ENCODE data around the gene GALT. TPM values are rescaled to one million over a fixed set of nuclear protein-coding genes. Genes with fewer than 3 reads are reported as not detected.

GALT gene
- 10 to 100 TPM; 26.1 to 37.0 (median 36.7) TPM for total RNA-seq

DNA sequence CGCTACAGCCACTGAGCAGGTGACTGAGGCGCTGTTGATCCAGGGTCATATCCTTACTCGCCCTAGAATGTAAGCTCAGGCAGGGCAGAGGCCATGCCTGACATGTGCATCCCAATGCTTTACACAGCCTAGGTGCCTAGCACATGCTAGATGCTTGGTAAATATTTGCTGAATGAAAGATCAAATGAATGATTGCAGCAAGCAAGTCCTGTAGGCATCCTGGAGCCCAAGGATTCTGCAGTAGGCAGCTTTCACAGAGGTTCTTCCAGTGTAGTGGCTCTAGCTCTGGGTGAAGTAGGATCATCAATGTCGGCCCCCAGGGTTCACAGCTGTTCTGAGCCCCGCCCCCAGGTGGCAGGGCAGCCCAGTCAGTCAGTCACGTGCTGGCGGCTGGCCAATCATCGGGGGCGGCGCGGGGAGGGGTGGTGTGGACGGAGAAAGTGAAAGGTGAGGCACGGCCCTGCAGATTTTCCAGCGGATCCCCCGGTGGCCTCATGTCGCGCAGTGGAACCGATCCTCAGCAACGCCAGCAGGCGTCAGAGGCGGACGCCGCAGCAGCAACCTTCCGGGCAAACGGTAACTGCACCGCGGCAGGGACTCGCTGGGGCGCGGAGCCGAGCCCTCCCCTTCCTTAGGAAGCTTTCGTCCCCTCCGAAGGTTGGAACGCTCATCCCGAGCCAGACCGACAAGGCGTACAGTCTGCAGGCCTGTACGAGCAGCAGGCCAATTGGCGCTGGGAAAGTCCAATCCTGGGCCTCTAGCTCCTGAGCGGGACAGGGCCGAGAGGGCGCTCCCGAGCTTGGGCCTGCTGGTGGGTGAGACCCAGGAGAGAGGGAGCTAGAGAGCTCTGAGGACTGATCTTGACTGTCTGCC is at the start of gene GALT:
Gene GALT, plus strand, starts transcription at position 465 of the 873 bp plus-strand sequence. Its CDS starts 30 bp downstream, at position 495.
- DNase-seq (ENCODE audit: low spot score in 2 of 2) = peak; percentile 91 to 92
- TF ChIP-seq POLR2A (IDR thresholded peaks at IDR 0.05) (no peak), CTCF (IDR thresholded peaks at IDR 0.05) (peak; percentile 10 to 51 (median 28)), POLR2AphosphoS5 (IDR thresholded peaks at IDR 0.05) (peak; percentile 45 to 50 (median 47))
- intact Hi-C loops (cut with DNase I; ENCODE audit: low total_unique reads) = no loop called here

GRCh38 chr9:34599546-34599945 is 46.9 kb upstream of the GALT start:
- Histone ChIP-seq H3K4me3 (no peak overlapping the region), H3K27ac (peak overlapping the region in 1 of 2 donors; percentile 69), H3K27me3 (no peaks in the 10 kb centered on the region), H3K36me3 (no peaks in the 10 kb centered on the region), H3K9me3 (no peaks in the 10 kb centered on the region), H3K4me1 (no peaks in the 10 kb centered on the region)
- intact Hi-C loops (cut with DNase I; ENCODE audit: low total_unique reads) = no loop called here
- no peak for TF ChIP-seq CTCF (IDR thresholded peaks at IDR 0.05)
- TF ChIP-seq POLR2AphosphoS5 (IDR thresholded peaks at IDR 0.05) = no peak
- TF ChIP-seq POLR2A (IDR thresholded peaks at IDR 0.05) = no peak
- DNase-seq (ENCODE audit: low spot score in 2 of 2) = no peak

More for the DNA sequence above, at the start of gene GALT:
- H3K9me3 ChIP-seq = no peaks in the 10 kb centered on the region
- H3K36me3 ChIP-seq = no peaks in the 10 kb centered on the region
- H3K27me3 ChIP-seq = no peaks in the 10 kb centered on the region
- peaks cover 4 to 10% of the 10 kb centered on the region in 2 donors for H3K4me1 ChIP-seq
- peak within 1 kb of the TSS; percentile 84 to 89 for H3K27ac ChIP-seq
- H3K4me3 ChIP-seq = peak within 1 kb of the TSS; percentile 71 to 78 (median 78)

DNA sequence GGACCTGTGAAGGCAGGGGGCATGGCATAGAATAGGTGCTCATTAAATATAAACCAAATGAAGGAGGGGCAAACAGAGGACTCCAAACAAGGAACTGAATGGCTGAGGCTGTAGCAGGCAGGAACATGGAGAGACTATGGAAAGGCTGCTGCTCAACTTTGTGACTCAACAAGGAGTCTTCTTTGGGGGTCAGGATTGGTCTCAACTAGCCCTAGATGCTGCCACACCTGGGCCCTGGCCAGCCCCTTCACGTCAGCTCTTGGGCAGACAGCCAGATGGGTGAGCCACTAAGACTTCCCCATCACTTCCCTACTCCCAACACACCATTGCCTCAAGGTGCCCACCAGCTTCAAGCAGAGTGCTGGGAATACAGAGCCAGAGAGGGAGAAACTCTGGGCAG is 45.6 kb upstream of the GALT start:
- intact Hi-C loops (cut with DNase I; ENCODE audit: low total_unique reads) = loop anchor here (10.0 kb wide), 1 partner anchor 56 kb away; no protein-coding TSS in a partner anchor
- no peak for DNase-seq (ENCODE audit: low spot score in 2 of 2)

DNA sequence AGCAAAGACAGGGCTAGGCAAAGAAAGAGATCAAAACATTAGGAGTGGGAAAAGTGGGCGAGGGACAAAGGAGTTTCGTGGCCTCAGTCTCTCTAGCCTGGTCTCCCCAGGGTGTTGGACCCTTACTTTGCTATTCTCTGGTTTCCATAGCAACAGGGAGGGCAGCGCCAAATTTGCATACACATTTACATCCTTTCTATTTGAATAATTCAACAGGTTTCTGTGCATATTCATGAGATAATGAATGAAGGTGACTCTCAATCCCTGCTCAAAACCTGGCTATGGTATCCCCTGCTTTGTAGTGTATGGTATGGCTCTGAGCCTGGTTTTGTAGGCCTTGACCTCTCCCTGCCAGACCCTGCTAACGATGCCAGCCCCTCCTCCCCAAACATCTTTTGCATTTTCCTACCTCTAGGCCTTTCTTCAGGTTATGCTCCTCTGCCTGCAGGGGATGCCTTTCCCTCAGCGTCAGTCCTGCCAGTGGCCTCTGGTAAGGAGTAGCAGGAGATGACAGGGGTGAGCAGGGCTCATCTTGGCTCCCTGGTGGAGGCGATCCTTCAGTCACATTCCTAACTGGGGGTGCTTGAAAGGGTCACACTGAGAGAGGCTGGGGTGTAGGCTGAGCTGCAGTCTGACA is 44.4 kb upstream of the GALT start:
- intact Hi-C loops (cut with DNase I; ENCODE audit: low total_unique reads) = loop anchor here (10.0 kb wide), 1 partner anchor 57 kb away; no protein-coding TSS in a partner anchor
- TF ChIP-seq POLR2AphosphoS5 (IDR thresholded peaks at IDR 0.05) = no peak
- TF ChIP-seq POLR2A (IDR thresholded peaks at IDR 0.05) = no peak
- no peak for TF ChIP-seq CTCF (IDR thresholded peaks at IDR 0.05)

More for the DNA sequence above, 45.6 kb upstream of the GALT start:
- Histone ChIP-seq H3K36me3 (no peaks in the 10 kb centered on the region), H3K27ac (no peak overlapping the region), H3K27me3 (no peaks in the 10 kb centered on the region), H3K9me3 (no peaks in the 10 kb centered on the region), H3K4me1 (no peaks in the 10 kb centered on the region), H3K4me3 (no peak overlapping the region)
- TF ChIP-seq POLR2A (IDR thresholded peaks at IDR 0.05) (no peak), POLR2AphosphoS5 (IDR thresholded peaks at IDR 0.05) (no peak), CTCF (IDR thresholded peaks at IDR 0.05) (no peak)

More for the DNA sequence above, 44.4 kb upstream of the GALT start:
- DNase-seq (ENCODE audit: low spot score in 2 of 2) = no peak
- Histone ChIP-seq H3K9me3 (no peaks in the 10 kb centered on the region), H3K4me3 (no peak overlapping the region), H3K36me3 (no peaks in the 10 kb centered on the region), H3K27ac (no peak overlapping the region), H3K27me3 (no peaks in the 10 kb centered on the region), H3K4me1 (no peaks in the 10 kb centered on the region)

All from breast epithelium (tissue), 4 donors.